ENCODE measurements around the gene OR52H1.

GRCh38 chr11:5596607-5597201, 48.4 kb upstream of the OR52H1 start, which contains the start of gene TRIM6:
- TF ChIP-seq CTCF (IDR thresholded peaks at IDR 0.05), result no peak
- TF ChIP-seq POLR2A (IDR thresholded peaks at IDR 0.05), result no peak

Measured in uterus (tissue), 2 donors.